IMR-90 (cell line): ENCODE measurements around the gene GRIK1. TPM values are rescaled to one million over a fixed set of nuclear protein-coding genes. Genes with fewer than 3 reads are reported as not detected.

Experiments used
- ATAC-seq: fragments of 200-7000 bp; cut with Tn5 transposase; 2 replicates; pipeline ENCODE4 v1.9.1; 2020; ENCODE audit warnings: low read depth, mild to moderate bottlenecking, moderate library complexity
- BruUV-seq: library from RNA; stranded (reverse); fragments of 400-500 nt; replicated peaks from 2 replicates; lab custom pipeline; 2021; lab: Mats Ljungman, UMichigan
- CTCF ChIA-PET: fragments of 300-600 bp; formaldehyde crosslinking; extraction: SDS; loops from one replicate; lab custom pipeline; 2021; ENCODE audit warnings: antibody characterized with exemption; lab: Yijun Ruan, JAX
- POLR2A ChIA-PET: fragments of 300-600 bp; sonication (Branson Sonifier 250); formaldehyde crosslinking; loops from one replicate; lab custom pipeline; 2022; ENCODE audit warnings: antibody characterized with exemption; ENCODE audit not compliant: unreplicated experiment; lab: Charles Lee
- DNase-seq: peaks from one replicate; pipeline ENCODE4 v3.0.0; 2013
- H2AFZ ChIP-seq: replicated peaks from 2 replicates; pipeline ENCODE3; 2013; ENCODE audit warnings: low read length, mild to moderate bottlenecking; ENCODE audit not compliant: poor library complexity
- H2AK5ac ChIP-seq: 2 replicates; pipeline ENCODE4 v1.6.1; 2013; ENCODE audit warnings: low read depth, low read length, inconsistent platforms
- H2AK9ac ChIP-seq: replicated peaks from 2 replicates; pipeline ENCODE3; 2013; ENCODE audit warnings: mild to moderate bottlenecking, low read depth, low read length, moderate library complexity; ENCODE audit not compliant: poor library complexity
- H2BK120ac ChIP-seq: 2 replicates; pipeline ENCODE4 v1.6.1; 2013; ENCODE audit warnings: low read depth, low read length, inconsistent platforms
- H2BK15ac ChIP-seq: 3 replicates; pipeline ENCODE4 v1.6.1; 2013; ENCODE audit warnings: low read depth, low read length, inconsistent platforms
- H2BK20ac ChIP-seq: 2 replicates; pipeline ENCODE4 v1.6.1; 2013; ENCODE audit warnings: low read depth, mild to moderate bottlenecking, inconsistent platforms, low read length, moderate library complexity
- H2BK5ac ChIP-seq: 2 replicates; pipeline ENCODE4 v1.6.1; 2013; ENCODE audit warnings: mild to moderate bottlenecking, low read depth, low read length, inconsistent platforms; ENCODE audit not compliant: poor library complexity, severe bottlenecking
- H3K14ac ChIP-seq: replicated peaks from 2 replicates; pipeline ENCODE4 v1.6.1; 2013; ENCODE audit warnings: low read depth, low read length, inconsistent platforms
- H3K18ac ChIP-seq: 2 replicates; pipeline ENCODE4 v1.6.1; 2013; ENCODE audit warnings: low read depth, low read length, control low read depth
- H3K23ac ChIP-seq: 2 replicates; pipeline ENCODE4 v1.6.1; 2013; ENCODE audit warnings: low read depth, low read length, inconsistent platforms
- H3K27ac ChIP-seq: 2 replicates; pipeline ENCODE4 v1.5.1; 2013; ENCODE audit warnings: mild to moderate bottlenecking, control low read depth, low read length; ENCODE audit not compliant: insufficient read depth
- H3K27me3 ChIP-seq: 2 replicates; pipeline ENCODE4 v1.6.1; 2013; ENCODE audit warnings: low read length; ENCODE audit not compliant: control insufficient read depth, insufficient read depth
- H3K36me3 ChIP-seq: 2 replicates; pipeline ENCODE4 v1.6.1; 2013; ENCODE audit warnings: low read length, mixed read lengths; ENCODE audit not compliant: control insufficient read depth, insufficient read depth
- H3K4ac ChIP-seq: 2 replicates; pipeline ENCODE4 v1.6.1; 2013; ENCODE audit warnings: low read depth, low read length, inconsistent platforms
- H3K4me1 ChIP-seq: 2 replicates; pipeline ENCODE4 v1.6.1; 2013; ENCODE audit warnings: low read length, mixed read lengths; ENCODE audit not compliant: control insufficient read depth, insufficient read depth
- H3K4me2 ChIP-seq: 2 replicates; pipeline ENCODE4 v1.6.1; 2013; ENCODE audit warnings: low read depth, mild to moderate bottlenecking, control low read depth, low read length, moderate library complexity
- H3K4me3 ChIP-seq: 2 replicates; pipeline ENCODE4 v1.5.1; 2013; ENCODE audit warnings: low read depth, mild to moderate bottlenecking, control low read depth, low read length, moderate library complexity; ENCODE audit not compliant: insufficient read depth
- H3K56ac ChIP-seq: 2 replicates; pipeline ENCODE4 v1.6.1; 2013; ENCODE audit warnings: low read length, inconsistent platforms; ENCODE audit not compliant: insufficient read depth; ENCODE audit errors: extremely low read depth
- H3K79me1 ChIP-seq, 2 experiments: 2 replicates each; pipeline ENCODE4 v1.6.1; 2013; ENCODE audit warnings: low read length in 2 of 2, inconsistent platforms in 1 of 2, low read depth in 1 of 2
- H3K9ac ChIP-seq: 2 replicates; pipeline ENCODE4 v1.6.1; 2013; ENCODE audit warnings: low read depth, low read length, control low read depth
- H3K9me1 ChIP-seq: 2 replicates; pipeline ENCODE4 v1.6.1; 2013; ENCODE audit warnings: low read length, inconsistent platforms; ENCODE audit not compliant: insufficient read depth
- H3K9me3 ChIP-seq: 2 replicates; pipeline ENCODE4 v1.6.1; 2013; ENCODE audit warnings: low read length; ENCODE audit not compliant: control insufficient read depth, insufficient read depth
- H4K20me1 ChIP-seq: 2 replicates; pipeline ENCODE4 v1.6.1; 2013; ENCODE audit warnings: low read length, inconsistent platforms; ENCODE audit not compliant: insufficient read depth
- H4K5ac ChIP-seq: 2 replicates; pipeline ENCODE4 v1.6.1; 2013; ENCODE audit warnings: mild to moderate bottlenecking, low read depth, low read length, control low read depth
- H4K8ac ChIP-seq, 2 experiments: 2 replicates each; pipeline ENCODE4 v1.6.1; 2013; ENCODE audit warnings: low read depth in 2 of 2, low read length in 2 of 2, control low read depth in 1 of 2, inconsistent platforms in 1 of 2
- H4K91ac ChIP-seq: 2 replicates; pipeline ENCODE4 v1.6.1; 2013; ENCODE audit warnings: low read depth, low read length, inconsistent platforms; ENCODE audit not compliant: insufficient read depth
- BHLHE40 ChIP-seq: fragments of 150-350 bp; IDR thresholded peaks from 2 replicates; pipeline ENCODE4 v1.6.1; 2016; ENCODE audit warnings: mild to moderate bottlenecking, low read depth, low read length
- CEBPB ChIP-seq: IDR thresholded peaks from 2 replicates; pipeline ENCODE4 v1.6.1; 2012; ENCODE audit warnings: low read depth, low read length, improper control_type of control experiment
- CHD1 ChIP-seq: IDR thresholded peaks from 2 replicates; pipeline ENCODE4 v1.6.1; 2012; ENCODE audit warnings: low read depth, low read length, improper control_type of control experiment
- FOS ChIP-seq: fragments of 150-350 bp; IDR thresholded peaks from 2 replicates; pipeline ENCODE4 v1.6.1; 2016; ENCODE audit warnings: low read depth, low read length
- MAFK ChIP-seq: IDR thresholded peaks from 2 replicates; pipeline ENCODE4 v1.6.1; 2012; ENCODE audit warnings: low read depth, low read length, improper control_type of control experiment
- MAZ ChIP-seq: IDR thresholded peaks from 2 replicates; pipeline ENCODE4 v1.6.1; 2012; ENCODE audit warnings: low read depth, mild to moderate bottlenecking, low read length, improper control_type of control experiment, moderate library complexity, borderline replicate concordance
- MXI1 ChIP-seq: IDR thresholded peaks from 2 replicates; pipeline ENCODE4 v1.6.1; 2012; ENCODE audit warnings: low read depth, mild to moderate bottlenecking, low read length, moderate library complexity, borderline replicate concordance
- NFE2L2 ChIP-seq: fragments of 150-350 bp; IDR thresholded peaks from 2 replicates; pipeline ENCODE4 v1.6.1; 2016; ENCODE audit warnings: low read depth, mild to moderate bottlenecking, low read length
- POLR2A ChIP-seq: IDR thresholded peaks from 2 replicates; pipeline ENCODE4 v1.6.1; 2012; ENCODE audit warnings: mild to moderate bottlenecking, low read depth, low read length
- RAD21 ChIP-seq: IDR thresholded peaks from 2 replicates; pipeline ENCODE4 v1.6.1; 2012; ENCODE audit warnings: low read length, improper control_type of control experiment
- RCOR1 ChIP-seq: IDR thresholded peaks from 2 replicates; pipeline ENCODE4 v1.6.1; 2012; ENCODE audit warnings: mild to moderate bottlenecking, low read length, improper control_type of control experiment; ENCODE audit not compliant: insufficient replicate concordance
- RFX5 ChIP-seq: IDR thresholded peaks from 2 replicates; pipeline ENCODE4 v1.8.0; 2012; ENCODE audit warnings: low read depth, mild to moderate bottlenecking, low read length, moderate library complexity
- SMC3 ChIP-seq: fragments of 150-350 bp; IDR thresholded peaks from 2 replicates; pipeline ENCODE4 v1.6.1; 2016; ENCODE audit warnings: low read depth, mild to moderate bottlenecking, antibody characterized with exemption, low read length, moderate library complexity
- WGBS, 2 experiments: methylation state at CpG; one replicate each; pipeline versions ENCODE4 v1.1.5 to v1.1.7; 2013; ENCODE audit warnings: missing lambda C conversion rate in 2 of 2; ENCODE audit not compliant: insufficient read length in 1 of 2; ENCODE audit errors: extremely low coverage in 2 of 2; 5-methylcytosine and 5-hydroxymethylcytosine counted together
- dilution Hi-C: fragments of 300-500 bp; cut with HindIII; formaldehyde crosslinking; loops from one replicate; pipeline ENCODE4 v1.14.3; 2018; ENCODE audit warnings: low sequenced_read_pairs; ENCODE audit not compliant: unreplicated experiment
- in situ Hi-C: fragments of 300-500 bp; cut with MboI; formaldehyde crosslinking; loops from 3 replicates; pipeline ENCODE4 v1.14.3; 2019; ENCODE audit warnings: low sequenced_read_pairs, inconsistent platforms, mixed read lengths
- intact Hi-C: fragments of 100-400 bp; cut with micrococcal nuclease; formaldehyde crosslinking; loops from 2 replicates; pipeline ENCODE4 v1.10.0; 2022
- polyA plus RNA-seq, 3 experiments: library from polyadenylated mRNA; depleted of rRNA; stranded (reverse); fragments of >200 nt; gene quantifications; 2 replicates each; pipeline ENCODE4 v1.2.3, GENCODE V29; 2012; ENCODE audit warnings: low replicate concordance in 1 of 3
- total RNA-seq: library from RNA; depleted of rRNA; stranded (reverse); fragments of >200 nt; gene quantifications from 2 replicates; pipeline ENCODE4 v1.2.3, GENCODE V29; 2012
- TF ChIP-seq, protein P1 (sequence below): fragments of 150-350 bp; IDR thresholded peaks from 2 replicates; pipeline ENCODE4 v1.6.1; 2016; ENCODE audit warnings: low read depth, mild to moderate bottlenecking, low read length, moderate library complexity, borderline replicate concordance
- TF ChIP-seq, protein P2 (sequence below): fragments of 150-350 bp; IDR thresholded peaks from 2 replicates; pipeline ENCODE4 v1.6.1; 2017; ENCODE audit warnings: mild to moderate bottlenecking, antibody characterized with exemption, low read length, low read depth
- TF ChIP-seq, protein P3 (sequence below): conservative IDR thresholded peaks from 2 replicates; pipeline ENCODE4 v1.5.1; 2012; ENCODE audit warnings: mild to moderate bottlenecking, low read depth, low read length, improper control_type of control experiment

The GRIK1 gene
- total and polyA plus RNA-seq, 2 of the 4 experiments (the other 2 are of a cell fraction), result not detected

DNA sequence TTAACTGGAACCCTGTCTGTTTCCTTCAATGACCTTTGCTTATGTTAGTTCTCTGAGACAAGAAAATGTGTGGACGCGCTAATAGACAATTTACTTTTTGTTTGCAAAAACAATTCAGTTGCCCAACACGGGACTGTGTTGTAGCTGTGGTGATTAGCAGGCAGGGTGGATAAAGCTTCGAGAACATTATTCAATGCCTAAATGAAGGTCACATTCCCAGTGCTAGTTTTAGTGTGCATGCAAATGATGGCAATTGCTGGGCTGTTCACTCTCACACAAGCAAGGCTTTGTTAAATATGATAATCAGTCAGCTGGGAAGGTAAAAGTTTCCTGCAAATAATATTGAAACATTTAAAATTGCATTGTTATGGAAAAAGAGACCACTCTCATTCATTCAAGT lies 452.6 kb downstream of the GRIK1 start:
- Histone ChIP-seq H3K4me1 (peaks cover 4% of the 10 kb centered on the region; the same call in 1 of the 2 replicates), H3K27ac (no peak overlapping the region), H2AK5ac (no peak overlapping the region), H3K23ac (no peak overlapping the region), H3K56ac (no peak overlapping the region), H4K8ac (no peak overlapping the region), H4K91ac (no peak overlapping the region), H3K9ac (no peak overlapping the region), H3K4me2 (no peak overlapping the region), H3K9me1 (no peaks in the 10 kb centered on the region), H4K20me1 (no peaks in the 10 kb centered on the region), H3K14ac (no peak overlapping the region), H3K4me3 (no peak overlapping the region), H2BK5ac (no peak overlapping the region), H3K27me3 (no peaks in the 10 kb centered on the region), H2BK20ac (no peak overlapping the region), H3K4ac (no peak overlapping the region), H2BK15ac (no peak overlapping the region), H2BK120ac (no peak overlapping the region), H3K36me3 (no peaks in the 10 kb centered on the region), H2AFZ (no peak overlapping the region), H2AK9ac (no peak overlapping the region), H4K5ac (peak overlapping the region; percentile 63; the same call in 1 of the 2 replicates), H3K18ac (peak overlapping the region; percentile 46; the same call in 1 of the 2 replicates), H3K9me3 (no peaks in the 10 kb centered on the region), H3K79me1 (no peaks in the 10 kb centered on the region; a peak in 1 of 4 replicates)
- BruUV-seq, result no TSS peak
- 73% methylated on average over 3 of the region's 4 CpGs; no CpG with 5 or more reads in 1 of the 2 experiments for WGBS, 2 experiments
- in situ Hi-C loops, result no loop called here
- TF ChIP-seq RFX5 (no peak), RCOR1 (no peak), BHLHE40 (no peak), NFE2L2 (no peak), CHD1 (no peak), MAZ (no peak), MXI1 (no peak), SMC3 (no peak), CEBPB (no peak), POLR2A (no peak), MAFK (no peak), RAD21 (no peak), FOS (no peak)
- TF ChIP-seq, protein P1, sequence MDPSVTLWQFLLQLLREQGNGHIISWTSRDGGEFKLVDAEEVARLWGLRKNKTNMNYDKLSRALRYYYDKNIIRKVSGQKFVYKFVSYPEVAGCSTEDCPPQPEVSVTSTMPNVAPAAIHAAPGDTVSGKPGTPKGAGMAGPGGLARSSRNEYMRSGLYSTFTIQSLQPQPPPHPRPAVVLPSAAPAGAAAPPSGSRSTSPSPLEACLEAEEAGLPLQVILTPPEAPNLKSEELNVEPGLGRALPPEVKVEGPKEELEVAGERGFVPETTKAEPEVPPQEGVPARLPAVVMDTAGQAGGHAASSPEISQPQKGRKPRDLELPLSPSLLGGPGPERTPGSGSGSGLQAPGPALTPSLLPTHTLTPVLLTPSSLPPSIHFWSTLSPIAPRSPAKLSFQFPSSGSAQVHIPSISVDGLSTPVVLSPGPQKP, result no peak
- TF ChIP-seq, protein P2, sequence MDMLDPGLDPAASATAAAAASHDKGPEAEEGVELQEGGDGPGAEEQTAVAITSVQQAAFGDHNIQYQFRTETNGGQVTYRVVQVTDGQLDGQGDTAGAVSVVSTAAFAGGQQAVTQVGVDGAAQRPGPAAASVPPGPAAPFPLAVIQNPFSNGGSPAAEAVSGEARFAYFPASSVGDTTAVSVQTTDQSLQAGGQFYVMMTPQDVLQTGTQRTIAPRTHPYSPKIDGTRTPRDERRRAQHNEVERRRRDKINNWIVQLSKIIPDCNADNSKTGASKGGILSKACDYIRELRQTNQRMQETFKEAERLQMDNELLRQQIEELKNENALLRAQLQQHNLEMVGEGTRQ, result no peak
- TF ChIP-seq, protein P3, sequence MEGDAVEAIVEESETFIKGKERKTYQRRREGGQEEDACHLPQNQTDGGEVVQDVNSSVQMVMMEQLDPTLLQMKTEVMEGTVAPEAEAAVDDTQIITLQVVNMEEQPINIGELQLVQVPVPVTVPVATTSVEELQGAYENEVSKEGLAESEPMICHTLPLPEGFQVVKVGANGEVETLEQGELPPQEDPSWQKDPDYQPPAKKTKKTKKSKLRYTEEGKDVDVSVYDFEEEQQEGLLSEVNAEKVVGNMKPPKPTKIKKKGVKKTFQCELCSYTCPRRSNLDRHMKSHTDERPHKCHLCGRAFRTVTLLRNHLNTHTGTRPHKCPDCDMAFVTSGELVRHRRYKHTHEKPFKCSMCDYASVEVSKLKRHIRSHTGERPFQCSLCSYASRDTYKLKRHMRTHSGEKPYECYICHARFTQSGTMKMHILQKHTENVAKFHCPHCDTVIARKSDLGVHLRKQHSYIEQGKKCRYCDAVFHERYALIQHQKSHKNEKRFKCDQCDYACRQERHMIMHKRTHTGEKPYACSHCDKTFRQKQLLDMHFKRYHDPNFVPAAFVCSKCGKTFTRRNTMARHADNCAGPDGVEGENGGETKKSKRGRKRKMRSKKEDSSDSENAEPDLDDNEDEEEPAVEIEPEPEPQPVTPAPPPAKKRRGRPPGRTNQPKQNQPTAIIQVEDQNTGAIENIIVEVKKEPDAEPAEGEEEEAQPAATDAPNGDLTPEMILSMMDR, result no peak
- CTCF ChIA-PET, result no interaction called here
- DNase-seq (no peak), ATAC-seq (no peak)
- intact Hi-C loops, result no loop called here
- POLR2A ChIA-PET, result no interaction called here
- dilution Hi-C loops, result no loop called here
